KBM-7 (cell line): ENCODE data around the gene BCAN.

ENCODE experiments used
- DNase-seq: peaks from one replicate; pipeline ENCODE4 v3.0.0-alpha.2; 2015
- in situ Hi-C: fragments of 300-500 bp; cut with MboI; formaldehyde crosslinking; loops from 2 replicates; pipeline ENCODE4 v1.14.3; 2020; ENCODE audit warnings: low sequenced_read_pairs, low pct_unique_long_range_greater_than_20kb, mixed read lengths

Gene BCAN

DNA sequence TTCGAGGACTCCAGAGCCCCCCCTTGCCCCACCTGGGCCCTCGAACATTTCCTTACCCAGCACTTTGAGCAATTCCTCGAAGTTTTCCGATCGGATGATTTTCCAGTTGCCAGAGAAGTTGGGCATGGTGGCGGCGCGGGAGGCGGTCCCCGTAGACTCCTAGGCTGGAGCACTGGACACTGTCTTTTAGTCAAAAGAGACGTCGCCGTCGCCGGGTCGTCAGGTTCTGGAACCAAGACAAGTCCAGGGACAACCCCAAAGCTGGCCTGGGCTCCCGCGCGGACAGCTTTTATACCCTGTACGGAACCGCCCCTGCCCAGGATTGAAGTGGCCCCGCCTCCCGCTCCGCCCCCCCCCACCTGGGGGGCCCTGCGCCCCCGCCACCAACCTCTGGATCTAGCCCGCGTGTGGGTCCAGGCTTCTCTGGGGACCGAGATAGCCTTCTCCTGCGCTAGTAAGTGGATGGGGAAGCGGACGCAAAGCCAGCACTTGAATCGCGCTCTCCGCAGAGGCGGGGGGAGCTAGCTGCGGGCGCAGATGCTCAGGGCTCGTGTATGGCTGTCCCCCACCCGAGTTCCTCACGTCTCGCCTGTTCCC is 63.5 kb downstream of the BCAN start, which contains the start of gene CRABP2:
Gene CRABP2 (minus strand): TSS at position 263 of the 597 bp plus-strand sequence. CDS start 137 bp downstream, at position 126.
- DNase-seq: no peak
- in situ Hi-C loops: no loop called here

DNA sequence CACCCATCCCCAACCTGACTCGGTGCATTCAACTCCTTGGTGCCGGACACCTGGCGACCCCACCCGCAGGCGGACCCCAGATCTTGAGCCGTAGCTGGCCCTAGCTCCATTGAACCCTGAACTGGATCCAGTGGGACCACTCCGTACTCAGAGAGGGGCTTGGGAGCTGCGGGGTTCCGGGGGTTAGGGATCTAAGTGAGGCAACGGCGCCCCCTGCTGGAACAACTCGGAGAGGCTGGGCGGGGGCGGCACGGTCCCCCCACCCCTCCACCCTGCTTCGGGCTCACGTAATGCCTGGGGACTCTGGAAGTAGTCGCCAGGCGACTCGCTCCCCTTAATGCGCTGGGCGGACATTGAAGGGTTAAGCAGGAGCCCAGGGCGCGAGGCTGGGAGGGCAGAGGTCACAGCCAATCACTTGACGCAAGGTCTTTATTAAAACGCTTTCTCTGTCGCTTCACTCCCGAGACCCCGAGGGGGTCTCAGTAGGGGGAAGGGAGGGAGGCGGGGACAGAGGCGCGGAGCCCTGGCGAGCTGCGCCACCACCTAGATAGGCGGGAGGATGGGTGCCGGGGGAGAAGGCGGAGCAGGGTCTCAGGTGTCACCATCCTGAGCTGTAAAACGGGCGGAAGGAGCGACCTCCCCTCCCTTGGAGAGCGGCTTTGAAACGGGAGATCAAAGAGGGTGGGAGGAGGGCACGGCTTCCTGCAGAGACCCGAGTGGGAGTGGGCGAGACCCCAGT is 64.2 kb downstream of the BCAN start:
- peak; percentile 83 for DNase-seq
- in situ Hi-C loops: no loop called here

- no peak for DNase-seq
- in situ Hi-C loops: no loop called here
These were observed 64.9 kb downstream of the BCAN start for GRCh38 chr1:156706657-156707416.

GRCh38 chr1:156707417-156708217 is 65.7 kb downstream of the BCAN start:
- no peak for DNase-seq
- in situ Hi-C loops: no loop called here

DNA sequence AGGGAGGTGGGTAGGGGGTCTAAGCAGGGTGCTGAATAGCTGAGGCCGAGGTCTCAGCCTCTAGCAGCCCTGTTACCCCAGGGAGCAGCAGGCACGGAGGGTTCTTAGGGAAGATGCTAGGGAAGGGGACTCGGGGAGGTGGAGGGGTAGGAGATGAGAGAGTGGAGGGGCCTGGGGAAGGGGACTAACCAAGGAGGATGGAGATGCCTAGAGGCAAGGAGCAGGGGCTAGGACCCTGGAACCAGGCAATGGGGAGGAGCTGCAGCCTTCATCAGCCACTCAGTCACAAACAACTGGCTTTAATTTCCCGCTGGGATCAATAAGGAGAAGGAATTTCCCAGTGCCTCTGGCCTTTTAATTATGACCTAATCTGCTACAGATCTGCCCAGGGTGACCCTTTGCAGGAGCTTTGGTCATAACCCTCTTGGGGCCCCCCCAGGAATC is 66.3 kb downstream of the BCAN start:
- no peak for DNase-seq
- in situ Hi-C loops: no loop called here

DNA sequence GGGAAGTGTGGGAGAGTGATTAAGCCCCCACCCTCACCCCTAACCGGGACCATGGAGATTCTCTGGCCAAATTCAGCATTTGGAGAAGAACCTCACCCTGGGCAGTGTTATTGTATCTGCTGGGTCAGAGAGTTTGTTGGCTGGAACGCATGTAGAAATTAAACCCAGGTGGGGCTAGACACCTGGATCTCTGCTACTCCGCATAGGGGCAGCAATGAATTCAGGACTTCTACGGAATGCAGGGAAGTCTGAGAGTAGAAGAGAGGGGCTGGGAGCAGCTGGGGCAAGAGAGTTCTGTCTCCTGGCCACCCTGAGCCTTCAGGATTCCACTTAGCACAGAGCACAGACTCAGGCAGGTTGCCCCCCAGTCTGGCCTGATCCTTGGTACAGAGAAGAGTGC is 67.1 kb downstream of the BCAN start:
- DNase-seq: no peak
- in situ Hi-C loops: no loop called here
